COLO668 (cell line): ENCODE data around the gene HTR3C.
"Not testable (repeated sequence)": the region's sequence is repeated elsewhere in the genome, so short reads cannot be mapped to it uniquely, and the experiment has no call there.

Experiments used
- DNase-seq: peaks from one replicate; lab custom pipeline; 2025; ENCODE audit not compliant: unreplicated experiment; lab: John Stamatoyannopoulos, UW

HTR3C gene

GRCh38 chr3:184030536-184030935 is 22.3 kb upstream of the HTR3C start:
- no peak for DNase-seq

DNA sequence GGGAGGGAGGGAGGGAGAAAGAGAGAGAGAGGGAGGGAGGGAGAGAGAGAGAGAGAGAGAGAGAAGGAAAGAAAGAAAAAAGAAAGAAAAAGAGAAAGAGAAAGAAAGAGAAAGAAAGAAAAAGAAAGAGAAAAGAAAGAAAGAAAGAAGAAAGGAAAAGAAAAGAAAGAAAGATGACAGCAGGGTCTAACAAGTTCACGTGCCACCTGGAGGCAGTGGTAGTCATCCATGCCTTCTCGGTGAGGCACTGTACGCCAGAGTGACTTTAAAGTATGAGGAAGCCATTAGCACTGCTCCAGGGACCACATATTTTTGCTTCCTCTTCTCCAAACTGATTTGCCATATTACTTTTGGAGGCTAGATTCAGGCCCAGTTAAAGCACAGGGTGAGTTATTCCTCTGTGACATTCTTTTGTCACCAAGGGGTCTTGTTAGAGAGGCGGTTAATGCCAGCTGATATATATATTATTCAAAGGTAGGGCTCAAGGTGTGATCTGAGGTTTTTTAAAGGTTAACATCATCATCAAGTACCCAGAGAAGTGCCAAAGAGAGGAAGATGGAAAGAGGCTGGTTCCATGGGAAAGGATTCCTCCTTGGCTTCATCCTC is 21.6 kb upstream of the HTR3C start, which contains the start of gene HTR3D:
TSS of gene HTR3D (plus strand) at position 556 of the 606 bp plus-strand sequence. CDS start at position 556, 0 bp downstream.
- DNase-seq = no peak

DNA sequence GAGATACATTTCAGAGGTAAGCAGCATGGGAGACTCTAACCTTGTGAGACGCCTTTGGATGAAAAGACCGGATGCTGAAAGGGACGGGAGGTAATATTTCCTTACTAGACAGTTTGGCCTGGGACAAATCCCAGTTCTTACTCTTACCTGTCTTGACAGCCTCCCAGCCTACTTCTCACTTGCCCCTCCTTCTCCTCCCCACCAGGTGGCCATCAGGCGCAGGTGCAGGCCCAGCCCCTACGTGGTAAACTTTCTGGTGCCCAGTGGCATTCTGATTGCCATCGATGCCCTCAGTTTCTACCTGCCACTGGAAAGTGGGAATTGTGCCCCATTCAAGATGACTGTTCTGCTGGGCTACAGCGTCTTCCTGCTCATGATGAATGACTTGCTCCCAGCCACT is 15.0 kb upstream of the HTR3C start:
- no peak for DNase-seq

GRCh38 chr3:184038307-184038706 is 14.5 kb upstream of the HTR3C start:
- not testable (repeated sequence) for DNase-seq

DNA sequence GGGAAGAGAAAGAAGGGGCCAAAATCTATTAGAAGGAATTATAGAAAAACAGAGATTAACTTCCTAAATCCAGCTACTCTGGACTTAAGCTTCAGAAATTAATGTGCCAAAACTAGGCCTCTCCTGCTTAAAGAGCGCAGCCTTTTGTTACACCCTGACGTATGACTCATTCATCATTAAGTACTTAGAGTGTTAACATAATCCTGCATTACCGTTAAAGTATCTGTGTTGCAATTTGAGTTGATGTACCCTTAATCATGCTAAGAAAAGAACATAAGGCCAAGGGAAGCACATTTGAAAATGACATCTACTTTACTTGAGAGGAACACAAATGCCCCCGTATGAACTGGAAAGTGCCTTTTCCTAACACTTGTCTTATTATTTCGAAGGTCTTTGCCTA is 13.4 kb upstream of the HTR3C start:
- no peak for DNase-seq

- peak; percentile 8 for DNase-seq
Observed at GRCh38 chr3:184040010-184040409, 12.8 kb upstream of the HTR3C start.

DNA sequence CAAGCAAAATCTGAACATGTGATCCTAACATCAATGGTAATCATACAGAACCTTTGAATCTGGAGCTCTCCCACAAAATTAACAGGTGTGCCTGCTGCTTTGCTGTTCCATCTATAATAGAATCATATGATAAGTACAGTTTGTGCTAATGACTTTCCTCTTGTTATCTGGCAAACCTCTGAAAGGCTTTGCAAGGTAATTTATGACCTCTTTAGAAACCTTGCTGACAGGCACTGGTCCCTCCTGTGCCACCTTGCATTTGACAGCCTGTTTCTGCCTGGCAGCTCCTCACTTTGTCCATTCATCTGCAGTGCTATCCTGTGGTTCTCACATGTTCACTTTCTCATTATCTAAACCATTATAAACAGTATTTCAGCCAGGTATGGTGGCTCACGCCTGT is 10.2 kb upstream of the HTR3C start:
- DNase-seq = peak; percentile 3

GRCh38 chr3:184045995-184046394 is 6.9 kb upstream of the HTR3C start:
- no peak for DNase-seq

DNA sequence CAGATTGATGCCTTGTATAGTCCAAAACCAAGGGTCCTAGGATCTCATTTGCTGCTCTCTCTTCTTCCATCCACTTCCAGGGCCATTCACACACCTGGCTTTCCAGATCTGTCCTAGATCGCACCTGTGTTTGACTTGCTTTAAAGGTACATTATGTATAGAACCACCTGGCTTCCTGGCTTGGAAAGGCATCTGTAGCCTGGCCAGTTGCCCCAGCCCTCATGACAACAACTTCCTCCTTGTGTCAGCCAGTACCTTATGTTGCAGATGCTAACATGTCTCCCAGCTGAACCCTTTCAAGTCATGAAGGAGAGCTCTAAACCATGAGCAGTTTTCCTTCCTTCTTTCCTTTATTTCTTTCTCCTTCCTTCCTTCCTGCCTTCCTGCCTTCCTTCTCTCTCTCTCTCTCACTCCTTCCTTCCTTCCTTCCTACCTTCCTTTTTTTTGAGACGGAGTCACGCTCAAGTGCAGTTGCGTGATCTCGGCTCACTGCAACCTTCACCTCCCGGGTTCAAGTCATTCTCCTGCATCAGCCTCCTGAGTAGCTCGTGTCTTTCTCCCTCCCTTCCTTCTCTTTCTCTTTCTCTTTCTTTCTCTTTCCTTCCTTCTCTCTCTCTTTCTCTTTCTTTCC is 2.5 kb upstream of the HTR3C start:
- DNase-seq = peak; percentile 59

DNA sequence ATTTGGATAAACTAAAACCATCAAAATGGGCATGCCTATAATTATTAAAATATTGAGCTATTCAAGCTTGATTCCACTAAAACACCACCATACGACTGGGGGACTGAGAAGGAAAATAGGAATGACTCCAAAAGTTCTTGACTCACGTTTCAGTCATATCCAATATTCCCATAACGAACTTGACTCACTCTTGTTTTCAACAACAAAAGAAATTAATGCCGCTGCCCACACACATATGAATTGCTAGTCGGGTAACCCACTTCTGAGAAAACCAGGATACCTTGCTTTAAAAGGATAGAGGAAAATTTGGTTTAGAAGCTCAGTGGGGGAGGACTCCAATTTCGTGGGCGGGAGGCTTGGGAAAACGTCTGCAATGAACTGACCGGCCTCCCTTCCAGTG is 5.2 kb downstream of the HTR3C start:
- DNase-seq = no peak

DNA sequence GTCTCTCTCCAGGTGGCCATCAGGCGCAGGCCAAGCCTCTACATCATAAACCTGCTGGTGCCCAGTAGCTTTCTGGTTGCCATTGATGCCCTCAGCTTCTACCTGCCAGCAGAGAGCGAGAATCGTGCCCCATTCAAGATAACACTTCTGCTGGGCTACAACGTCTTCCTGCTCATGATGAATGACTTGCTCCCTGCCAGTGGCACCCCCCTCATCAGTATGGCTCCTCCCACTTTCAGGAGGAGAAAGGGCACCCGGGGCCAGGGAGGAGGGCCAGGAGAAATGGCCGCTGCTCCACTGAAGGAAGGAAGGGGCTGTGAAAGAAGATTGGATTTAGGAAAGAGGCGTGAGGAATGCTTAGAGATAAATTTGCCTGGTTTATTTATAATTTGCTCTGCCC is 6.6 kb downstream of the HTR3C start:
- no peak for DNase-seq

- no peak for DNase-seq
Observed at GRCh38 chr3:184062637-184063036, 9.8 kb downstream of the HTR3C start.

- DNase-seq = no peak
Observed at GRCh38 chr3:184066211-184066610, 13.4 kb downstream of the HTR3C start.

- no peak for DNase-seq
Observed at GRCh38 chr3:184067573-184068055, 14.8 kb downstream of the HTR3C start.

DNA sequence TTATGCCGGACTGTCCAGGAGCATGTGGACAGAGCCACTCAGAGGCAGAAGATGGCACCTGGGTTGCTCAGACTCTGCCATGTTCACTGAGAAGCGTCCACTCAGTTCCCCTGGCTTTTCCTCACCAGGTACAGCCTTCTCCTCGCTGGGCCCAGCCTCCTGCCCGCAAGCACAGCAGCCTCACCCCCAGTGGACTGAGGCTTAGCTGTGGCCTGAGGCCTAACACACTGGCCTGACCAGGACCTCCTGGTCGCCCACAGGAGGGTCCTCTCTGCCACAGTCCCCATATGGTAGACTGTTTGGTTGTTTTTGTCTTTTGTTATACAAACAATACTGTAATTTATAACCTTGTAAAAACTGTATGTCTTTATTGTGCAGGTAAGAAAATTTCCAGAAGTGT is 15.5 kb downstream of the HTR3C start:
- DNase-seq = no peak

- DNase-seq = not testable (repeated sequence)
Observed at GRCh38 chr3:184071142-184071541, 18.3 kb downstream of the HTR3C start.

- no peak for DNase-seq
Observed at GRCh38 chr3:184073621-184074020, 20.8 kb downstream of the HTR3C start.

DNA sequence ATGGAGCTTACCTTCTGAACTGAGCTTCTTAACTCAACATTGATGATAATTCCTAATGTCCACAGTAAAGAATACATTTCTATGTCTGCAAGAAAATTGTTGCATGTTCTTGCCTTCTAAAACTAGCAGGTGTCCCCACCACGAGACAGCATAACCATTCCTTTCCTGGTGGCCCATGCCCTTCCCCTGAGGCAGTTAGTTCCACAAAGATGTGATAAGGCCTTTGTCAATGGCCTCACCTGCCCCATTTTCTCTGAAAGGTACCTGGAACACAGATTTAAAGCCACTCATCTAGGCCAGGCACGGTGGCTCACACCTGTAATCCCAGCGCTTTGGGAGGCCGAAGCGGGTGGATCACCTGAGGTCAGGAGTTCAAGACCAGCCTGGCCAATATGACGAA is 23.1 kb downstream of the HTR3C start:
- no peak for DNase-seq

GRCh38 chr3:184077881-184078280 is 25.0 kb downstream of the HTR3C start:
- DNase-seq = no peak

- no peak for DNase-seq
Observed at GRCh38 chr3:184078851-184079250, 26.0 kb downstream of the HTR3C start.

DNA sequence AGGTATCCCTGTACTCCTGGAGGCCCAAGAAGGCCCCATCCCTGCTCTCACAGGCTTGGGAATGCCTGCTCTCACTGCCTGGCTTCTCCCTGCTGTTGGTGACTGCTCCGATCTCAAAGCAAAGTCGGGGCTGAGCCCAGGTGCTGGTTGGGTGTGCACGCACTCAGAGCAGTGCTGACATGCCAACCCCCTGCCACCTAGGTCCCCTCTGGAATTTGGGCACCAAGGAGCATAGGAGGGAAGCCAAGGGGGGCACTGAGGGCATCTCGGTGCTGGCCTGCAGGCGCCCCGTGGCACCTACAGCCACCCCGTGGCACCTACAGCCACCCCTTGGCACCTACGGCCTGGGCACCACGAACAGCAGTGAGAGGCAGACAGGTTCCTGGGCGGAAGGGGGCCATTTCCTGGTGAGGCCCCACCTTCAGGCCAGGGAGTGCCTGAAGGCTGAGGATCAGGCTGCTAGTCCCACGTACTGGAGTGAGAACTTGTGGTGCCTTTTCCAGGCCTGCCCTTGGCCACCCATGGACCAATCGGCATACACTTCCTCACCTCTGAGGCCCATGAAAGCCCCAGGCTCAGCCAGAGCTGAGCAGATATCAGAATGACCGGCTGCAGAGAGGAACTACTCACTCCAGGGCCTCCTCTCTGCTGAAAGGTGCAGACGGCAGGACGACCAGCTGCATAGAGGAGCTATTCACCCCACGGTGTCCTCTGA is 28.4 kb downstream of the HTR3C start:
- no peak for DNase-seq

DNA sequence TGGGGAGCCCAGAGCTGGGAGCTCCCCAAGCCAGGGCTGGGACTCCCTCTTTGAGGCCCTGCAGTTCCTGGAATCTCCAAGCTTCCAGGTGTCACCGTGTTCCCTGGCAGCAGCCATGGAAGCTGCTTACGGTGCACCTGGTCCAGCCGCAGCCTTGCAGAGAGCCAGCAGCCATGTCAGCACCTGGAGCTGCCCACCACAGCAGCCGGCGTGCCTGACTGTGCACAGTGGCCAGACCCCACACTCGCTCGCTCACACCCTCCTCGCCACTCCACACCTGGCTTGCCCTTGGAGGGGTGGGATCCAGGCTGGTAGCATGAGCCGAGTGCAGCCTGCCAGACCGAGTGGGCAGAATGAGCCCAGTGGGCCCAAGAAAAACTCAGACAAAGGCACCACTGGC is 29.2 kb downstream of the HTR3C start:
- no peak for DNase-seq
